ENCODE measurements around the gene TMEM164.

The TMEM164 gene

GRCh38 chrX:110032534-110033147 is 29.7 kb downstream of the TMEM164 start:
- CTCF ChIA-PET, result interaction anchor here (0.9 kb wide), 1 partner anchor 142 kb away, joined by 3 read pairs; no protein-coding TSS in a partner anchor
- no peak for DNase-seq (ENCODE audit: extremely low spot score)
- POLR2A ChIA-PET, result interaction anchor here (1.0 kb wide), 1 partner anchor 13 kb away, joined by 3 read pairs; no protein-coding TSS in a partner anchor
- TF ChIP-seq ZNF384 (IDR thresholded peaks at IDR 0.05) (no peak), PKNOX1 (IDR thresholded peaks at IDR 0.05) (no peak), ARNT (IDR thresholded peaks at IDR 0.05) (no peak), L3MBTL2 (conservative IDR thresholded peaks at IDR 0.05) (no peak), FOXM1 (IDR thresholded peaks at IDR 0.05; ENCODE audit: borderline replicate concordance) (no peak), LEF1 (IDR thresholded peaks at IDR 0.05; ENCODE audit: borderline replicate concordance) (no peak), NFRKB (IDR thresholded peaks at IDR 0.05) (no peak), SP1 (IDR thresholded peaks at IDR 0.05) (no peak), TARDBP (IDR thresholded peaks at IDR 0.05) (no peak), SUZ12 (IDR thresholded peaks at IDR 0.05) (no peak), FOXK2 (IDR thresholded peaks at IDR 0.05) (no peak), ELF4 (IDR thresholded peaks at IDR 0.05) (no peak), BHLHE40 (IDR thresholded peaks at IDR 0.05; ENCODE audit: borderline replicate concordance) (no peak), HDGF (IDR thresholded peaks at IDR 0.05; ENCODE audit: borderline replicate concordance) (no peak), CTBP1 (IDR thresholded peaks at IDR 0.05; ENCODE audit: borderline replicate concordance) (no peak), FOXA1 (IDR thresholded peaks at IDR 0.05) (no peak)

- no peak for DNase-seq (ENCODE audit: extremely low spot score)
- ChIA-PET CTCF (interaction anchor here (1.1 kb wide), 1 partner anchor 12 kb away, joined by 3 read pairs; no protein-coding TSS in a partner anchor), POLR2A (interaction anchor here (1.0 kb wide), 1 partner anchor 11 kb away, joined by 3 read pairs; no protein-coding TSS in a partner anchor)
- TF ChIP-seq PKNOX1 (IDR thresholded peaks at IDR 0.05) (no peak), FOXK2 (IDR thresholded peaks at IDR 0.05) (no peak), SUZ12 (IDR thresholded peaks at IDR 0.05) (no peak), ELF4 (IDR thresholded peaks at IDR 0.05) (no peak), NFRKB (IDR thresholded peaks at IDR 0.05) (no peak), TARDBP (IDR thresholded peaks at IDR 0.05) (no peak), ARNT (IDR thresholded peaks at IDR 0.05) (no peak), FOXA1 (IDR thresholded peaks at IDR 0.05) (no peak), LEF1 (IDR thresholded peaks at IDR 0.05; ENCODE audit: borderline replicate concordance) (no peak), BHLHE40 (IDR thresholded peaks at IDR 0.05; ENCODE audit: borderline replicate concordance) (no peak), HDGF (IDR thresholded peaks at IDR 0.05; ENCODE audit: borderline replicate concordance) (no peak), L3MBTL2 (conservative IDR thresholded peaks at IDR 0.05) (no peak)
Measured at GRCh38 chrX:110034036-110034435, 31.1 kb downstream of the TMEM164 start.

GRCh38 chrX:110036162-110037033 is 33.5 kb downstream of the TMEM164 start:
- ChIA-PET POLR2A (no interaction called here), CTCF (interaction anchor here (1.1 kb wide), 1 partner anchor 563 kb away, joined by 3 read pairs; no protein-coding TSS in a partner anchor)
- no peak for TF ChIP-seq BHLHE40 (IDR thresholded peaks at IDR 0.05; ENCODE audit: borderline replicate concordance)
- TF ChIP-seq ARNT (IDR thresholded peaks at IDR 0.05), result no peak
- no peak for TF ChIP-seq L3MBTL2 (conservative IDR thresholded peaks at IDR 0.05)
- TF ChIP-seq LEF1 (IDR thresholded peaks at IDR 0.05; ENCODE audit: borderline replicate concordance), result no peak
- no peak for TF ChIP-seq TARDBP (IDR thresholded peaks at IDR 0.05)
- TF ChIP-seq HDGF (IDR thresholded peaks at IDR 0.05; ENCODE audit: borderline replicate concordance), result no peak
- TF ChIP-seq PKNOX1 (IDR thresholded peaks at IDR 0.05), result no peak
- no peak for TF ChIP-seq NFRKB (IDR thresholded peaks at IDR 0.05)
- TF ChIP-seq CTBP1 (IDR thresholded peaks at IDR 0.05; ENCODE audit: borderline replicate concordance), result no peak
- TF ChIP-seq SUZ12 (IDR thresholded peaks at IDR 0.05), result no peak
- TF ChIP-seq ZNF384 (IDR thresholded peaks at IDR 0.05), result no peak
- no peak for TF ChIP-seq ELF4 (IDR thresholded peaks at IDR 0.05)
- no peak for TF ChIP-seq FOXK2 (IDR thresholded peaks at IDR 0.05)
- TF ChIP-seq FOXA1 (IDR thresholded peaks at IDR 0.05), result no peak
- no peak for TF ChIP-seq SP1 (IDR thresholded peaks at IDR 0.05)
- no peak for TF ChIP-seq FOXM1 (IDR thresholded peaks at IDR 0.05; ENCODE audit: borderline replicate concordance)
- no peak for DNase-seq (ENCODE audit: extremely low spot score)

DNA sequence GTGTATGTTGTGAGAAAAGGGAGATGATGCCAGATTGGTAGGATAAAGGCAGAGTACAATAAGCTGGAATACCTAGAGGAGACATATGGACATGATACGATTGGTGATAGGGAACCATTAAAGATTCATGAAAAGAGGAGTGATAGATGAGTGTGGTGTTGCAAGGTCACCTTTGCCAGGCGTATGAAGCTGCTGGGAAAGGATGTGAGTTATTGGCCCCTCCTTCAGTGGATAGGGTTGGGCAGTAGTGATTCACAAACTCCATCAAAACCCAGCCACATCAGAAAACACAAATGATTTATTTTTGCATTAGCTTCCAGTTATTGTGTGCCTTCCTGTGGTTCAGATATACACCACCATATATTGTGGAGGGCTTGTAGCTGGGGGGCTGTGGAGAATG is 34.3 kb downstream of the TMEM164 start:
- ChIA-PET CTCF (interaction anchor here (1.1 kb wide), 1 partner anchor 564 kb away, joined by 3 read pairs; no protein-coding TSS in a partner anchor), POLR2A (no interaction called here)
- no peak for TF ChIP-seq FOXM1 (IDR thresholded peaks at IDR 0.05; ENCODE audit: borderline replicate concordance)
- no peak for TF ChIP-seq CTBP1 (IDR thresholded peaks at IDR 0.05; ENCODE audit: borderline replicate concordance)
- TF ChIP-seq FOXA1 (IDR thresholded peaks at IDR 0.05), result no peak
- TF ChIP-seq ARNT (IDR thresholded peaks at IDR 0.05), result no peak
- TF ChIP-seq TARDBP (IDR thresholded peaks at IDR 0.05), result no peak
- no peak for TF ChIP-seq SUZ12 (IDR thresholded peaks at IDR 0.05)
- no peak for TF ChIP-seq L3MBTL2 (conservative IDR thresholded peaks at IDR 0.05)
- DNase-seq (ENCODE audit: extremely low spot score), result no peak

- DNase-seq (ENCODE audit: extremely low spot score), result no peak
- POLR2A ChIA-PET, result interaction anchor here (1.1 kb wide), 1 partner anchor 12 kb away, joined by 3 read pairs; no protein-coding TSS in a partner anchor
- CTCF ChIA-PET, result interaction anchor here (1.3 kb wide), 1 partner anchor 108 kb away, joined by 3 read pairs; no protein-coding TSS in a partner anchor
- TF ChIP-seq SP1 (IDR thresholded peaks at IDR 0.05), result no peak
Measured at GRCh38 chrX:110038900-110039299, 36.0 kb downstream of the TMEM164 start.

Data from HEK293T (cell line).